Measurements from ENCODE around the gene GPR55. TPM values are rescaled to one million over a fixed set of nuclear protein-coding genes. Genes with fewer than 3 reads are reported as not detected.

GPR55 gene
- total RNA-seq, 2 experiments from 2014 or later: 18.8 to 20.4 TPM

- peaks cover 80% of the 10 kb centered on the region for H3K4me1 Mint-ChIP-seq
- H3K9me3 Mint-ChIP-seq: no peaks in the 10 kb centered on the region
- no peak for DNase-seq
- H3K27ac Mint-ChIP-seq: peak overlapping the region; percentile 58
- peaks cover 21% of the 10 kb centered on the region for H3K36me3 Mint-ChIP-seq
- H3K27me3 Mint-ChIP-seq: no peaks in the 10 kb centered on the region
- H3K4me3 Mint-ChIP-seq: peak overlapping the region; percentile 69
Measured at GRCh38 chr2:230921806-230922595, 3.0 kb downstream of the GPR55 start.

GRCh38 chr2:230920167-230920566 is 4.9 kb downstream of the GPR55 start:
- Mint-ChIP-seq H3K4me3 (peak overlapping the region; percentile 69), H3K36me3 (peaks cover 26% of the 10 kb centered on the region), H3K27me3 (no peaks in the 10 kb centered on the region), H3K27ac (peak overlapping the region; percentile 90), H3K4me1 (peaks cover 88% of the 10 kb centered on the region), H3K9me3 (no peaks in the 10 kb centered on the region)
- no peak for DNase-seq

GRCh38 chr2:230919681-230920080 is 5.4 kb downstream of the GPR55 start:
- H3K27ac Mint-ChIP-seq: peak overlapping the region; percentile 90
- no peaks in the 10 kb centered on the region for H3K27me3 Mint-ChIP-seq
- no peaks in the 10 kb centered on the region for H3K9me3 Mint-ChIP-seq

GRCh38 chr2:230919240-230919639 is 5.8 kb downstream of the GPR55 start:
- Mint-ChIP-seq H3K4me3 (peak overlapping the region; percentile 69), H3K4me1 (peaks cover 86% of the 10 kb centered on the region)
- DNase-seq: no peak

More at GRCh38 chr2:230919681-230920080, 5.4 kb downstream of the GPR55 start:
- H3K4me3 Mint-ChIP-seq: peak overlapping the region; percentile 69
- DNase-seq: no peak
- H3K4me1 Mint-ChIP-seq: peaks cover 88% of the 10 kb centered on the region
- H3K36me3 Mint-ChIP-seq: peaks cover 29% of the 10 kb centered on the region

GRCh38 chr2:230916218-230916617 is 8.8 kb downstream of the GPR55 start:
- H3K27ac Mint-ChIP-seq: peak overlapping the region; percentile 61
- H3K4me1 Mint-ChIP-seq: peaks cover 72% of the 10 kb centered on the region
- H3K36me3 Mint-ChIP-seq: peaks cover 14% of the 10 kb centered on the region
- H3K27me3 Mint-ChIP-seq: no peaks in the 10 kb centered on the region
- H3K4me3 Mint-ChIP-seq: no peak overlapping the region
- no peaks in the 10 kb centered on the region for H3K9me3 Mint-ChIP-seq
- no peak for DNase-seq

More at GRCh38 chr2:230919240-230919639, 5.8 kb downstream of the GPR55 start:
- Mint-ChIP-seq H3K27me3 (no peaks in the 10 kb centered on the region), H3K27ac (peak overlapping the region; percentile 90), H3K36me3 (peaks cover 28% of the 10 kb centered on the region), H3K9me3 (no peaks in the 10 kb centered on the region)

GRCh38 chr2:230915319-230915718 is 9.7 kb downstream of the GPR55 start:
- Mint-ChIP-seq H3K27me3 (no peaks in the 10 kb centered on the region), H3K27ac (peak overlapping the region; percentile 61), H3K9me3 (no peaks in the 10 kb centered on the region), H3K36me3 (peaks cover 23% of the 10 kb centered on the region), H3K4me1 (peaks cover 72% of the 10 kb centered on the region), H3K4me3 (no peak overlapping the region)
- no peak for DNase-seq

- Mint-ChIP-seq H3K27ac (no peak overlapping the region), H3K4me1 (peaks cover 71% of the 10 kb centered on the region)
- DNase-seq: no peak
Measured at GRCh38 chr2:230914886-230915285, 10.2 kb downstream of the GPR55 start.

GRCh38 chr2:230913406-230914143 is 11.5 kb downstream of the GPR55 start:
- H3K36me3 Mint-ChIP-seq: peaks cover 39% of the 10 kb centered on the region
- no peak overlapping the region for H3K27ac Mint-ChIP-seq
- no peak overlapping the region for H3K4me3 Mint-ChIP-seq
- H3K4me1 Mint-ChIP-seq: peaks cover 75% of the 10 kb centered on the region
- H3K9me3 Mint-ChIP-seq: no peaks in the 10 kb centered on the region
- no peaks in the 10 kb centered on the region for H3K27me3 Mint-ChIP-seq
- DNase-seq: no peak

More at GRCh38 chr2:230914886-230915285, 10.2 kb downstream of the GPR55 start:
- H3K36me3 Mint-ChIP-seq: peaks cover 28% of the 10 kb centered on the region
- H3K4me3 Mint-ChIP-seq: no peak overlapping the region
- no peaks in the 10 kb centered on the region for H3K9me3 Mint-ChIP-seq
- H3K27me3 Mint-ChIP-seq: no peaks in the 10 kb centered on the region

- no peaks in the 10 kb centered on the region for H3K9me3 Mint-ChIP-seq
- H3K36me3 Mint-ChIP-seq: peaks cover 42% of the 10 kb centered on the region
- H3K4me1 Mint-ChIP-seq: peaks cover 72% of the 10 kb centered on the region
- no peak overlapping the region for H3K4me3 Mint-ChIP-seq
- no peak overlapping the region for H3K27ac Mint-ChIP-seq
- no peak for DNase-seq
- no peaks in the 10 kb centered on the region for H3K27me3 Mint-ChIP-seq
Measured at GRCh38 chr2:230912724-230913123, 12.3 kb downstream of the GPR55 start.

GRCh38 chr2:230912046-230912445 is 13.0 kb downstream of the GPR55 start:
- Mint-ChIP-seq H3K27ac (no peak overlapping the region), H3K4me1 (peaks cover 75% of the 10 kb centered on the region), H3K4me3 (no peak overlapping the region), H3K36me3 (peaks cover 49% of the 10 kb centered on the region), H3K27me3 (no peaks in the 10 kb centered on the region), H3K9me3 (no peaks in the 10 kb centered on the region)
- no peak for DNase-seq

- Mint-ChIP-seq H3K9me3 (no peaks in the 10 kb centered on the region), H3K36me3 (peaks cover 55% of the 10 kb centered on the region), H3K4me1 (peaks cover 75% of the 10 kb centered on the region), H3K27me3 (no peaks in the 10 kb centered on the region), H3K27ac (no peak overlapping the region), H3K4me3 (no peak overlapping the region)
- DNase-seq: no peak
Measured at GRCh38 chr2:230910546-230911177, 14.4 kb downstream of the GPR55 start.

GRCh38 chr2:230909841-230910545 is 15.0 kb downstream of the GPR55 start:
- peaks cover 52% of the 10 kb centered on the region for H3K36me3 Mint-ChIP-seq
- H3K27ac Mint-ChIP-seq: peak overlapping the region; percentile 71
- no peak overlapping the region for H3K4me3 Mint-ChIP-seq
- DNase-seq: no peak
- no peaks in the 10 kb centered on the region for H3K9me3 Mint-ChIP-seq
- H3K4me1 Mint-ChIP-seq: peaks cover 75% of the 10 kb centered on the region
- H3K27me3 Mint-ChIP-seq: no peaks in the 10 kb centered on the region

- peaks cover 48% of the 10 kb centered on the region for H3K36me3 Mint-ChIP-seq
- no peaks in the 10 kb centered on the region for H3K27me3 Mint-ChIP-seq
- peak overlapping the region; percentile 85 for H3K27ac Mint-ChIP-seq
- no peaks in the 10 kb centered on the region for H3K9me3 Mint-ChIP-seq
- H3K4me3 Mint-ChIP-seq: peak overlapping the region; percentile 79
- peaks cover 77% of the 10 kb centered on the region for H3K4me1 Mint-ChIP-seq
- peak; percentile 62 for DNase-seq
Measured at GRCh38 chr2:230908595-230909191, 16.3 kb downstream of the GPR55 start.

GRCh38 chr2:230908092-230908594 is 16.9 kb downstream of the GPR55 start:
- peak overlapping the region; percentile 79 for H3K4me3 Mint-ChIP-seq
- H3K27ac Mint-ChIP-seq: peak overlapping the region; percentile 85
- peaks cover 44% of the 10 kb centered on the region for H3K36me3 Mint-ChIP-seq
- DNase-seq: no peak
- H3K4me1 Mint-ChIP-seq: peaks cover 78% of the 10 kb centered on the region
- no peaks in the 10 kb centered on the region for H3K27me3 Mint-ChIP-seq
- no peaks in the 10 kb centered on the region for H3K9me3 Mint-ChIP-seq
